SH-SY5Y (cell line): ENCODE data around the gene NT5C1B.

Experiments used
- GATA2 ChIP-seq: IDR thresholded peaks from 2 replicates; pipeline ENCODE4 v1.6.1; 2011; ENCODE audit warnings: mild to moderate bottlenecking, low read depth, low read length
- GATA3 ChIP-seq: IDR thresholded peaks from 2 replicates; pipeline ENCODE4 v1.6.1; 2011; ENCODE audit warnings: low read depth, mild to moderate bottlenecking, low read length, moderate library complexity

- TF ChIP-seq GATA2 (no peak), GATA3 (no peak)
Observed at GRCh38 chr2:18588049-18588448, 1.3 kb downstream of the NT5C1B start.
